GM21786 (cell line): ENCODE results near the gene ACBD4.

Source experiments
- ATAC-seq: cut with Tn5 transposase; IDR thresholded peaks from one replicate; pipeline ENCODE4 v1.9.1; 2021; ENCODE audit not compliant: unreplicated experiment

Gene ACBD4

DNA sequence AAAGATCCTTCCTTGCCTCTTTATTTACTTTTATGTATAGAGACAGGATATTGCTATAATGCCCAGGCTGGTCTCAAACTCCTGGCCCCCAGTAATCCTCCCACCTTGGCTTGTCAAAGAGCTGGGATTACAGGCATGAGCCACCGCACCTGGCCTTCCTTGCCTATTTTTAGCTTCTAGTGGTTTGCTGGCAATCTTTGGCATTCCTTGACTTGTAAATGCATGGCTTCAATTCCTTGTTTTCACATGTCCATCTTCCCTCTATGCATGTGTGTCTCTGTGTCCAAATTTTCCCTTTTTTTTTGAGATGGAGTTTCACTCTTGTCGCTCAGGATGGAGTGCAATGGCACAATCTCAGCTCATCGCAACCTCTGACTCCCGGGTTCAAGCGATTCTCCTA, 48.7 kb downstream of the ACBD4 start:
- ATAC-seq, result no peak

DNA sequence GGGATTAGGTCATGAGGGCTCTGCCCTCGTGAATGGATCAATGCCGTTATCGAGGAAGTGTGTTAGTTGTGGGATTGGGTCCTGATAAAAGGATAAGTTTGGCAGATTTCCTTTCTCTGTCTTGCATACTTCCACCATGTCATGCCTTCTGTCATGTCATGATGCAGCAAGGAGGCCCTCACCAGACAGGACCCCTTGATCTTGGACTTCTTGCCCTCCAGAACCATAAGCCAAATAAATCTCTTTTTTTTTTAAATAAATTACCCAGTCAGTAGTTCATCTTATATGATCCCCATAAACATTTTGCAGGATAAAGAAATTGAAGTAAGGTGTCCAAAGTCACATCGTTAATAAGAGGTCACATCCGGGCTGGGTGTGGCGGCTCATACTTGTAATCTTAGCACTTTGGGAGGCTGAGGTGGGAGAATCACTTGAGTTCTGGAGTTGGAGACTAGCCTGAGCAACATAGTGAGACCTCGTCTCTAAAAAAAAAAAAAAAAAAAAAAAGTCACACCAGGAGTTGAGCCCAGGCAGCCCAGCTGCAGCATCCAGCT, 51.4 kb downstream of the ACBD4 start:
- no peak for ATAC-seq

- no peak for ATAC-seq
Measured at GRCh38 chr17:45189009-45189408, 53.5 kb downstream of the ACBD4 start.

DNA sequence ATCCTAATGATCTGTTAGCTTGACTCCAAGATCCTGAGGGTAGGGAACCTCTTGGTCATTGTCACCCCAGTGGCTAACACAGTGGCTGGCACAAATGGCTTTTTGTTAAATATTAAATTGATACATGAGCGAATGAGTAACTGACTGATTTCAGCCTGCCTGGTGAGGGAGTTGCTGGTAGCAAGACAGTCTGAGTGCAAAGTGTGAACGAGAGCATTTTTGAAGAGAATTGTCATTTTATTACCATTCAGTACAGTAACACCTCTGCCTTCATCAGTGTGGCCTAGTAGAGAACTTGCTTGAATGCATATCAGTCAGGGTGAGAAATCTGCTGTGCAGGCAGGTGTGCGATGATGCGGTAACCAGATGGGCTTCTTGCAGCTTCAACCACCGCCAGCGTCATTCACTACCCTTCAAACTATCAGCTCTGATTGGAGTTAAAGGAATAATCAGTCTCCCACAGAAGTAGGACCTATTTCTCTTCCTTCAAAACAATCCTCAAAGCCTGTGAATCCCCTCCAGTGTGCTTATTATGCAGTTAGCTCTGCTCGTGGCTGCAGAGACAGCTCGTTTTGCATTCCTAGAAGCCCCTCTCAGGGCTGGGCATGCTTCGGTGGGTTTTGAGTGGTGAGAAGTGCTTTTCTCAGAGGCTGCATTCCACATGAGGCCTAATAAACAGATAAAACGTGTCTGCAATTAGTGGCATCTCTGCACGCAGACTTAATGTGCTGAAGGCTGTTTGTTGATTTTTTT, 55.2 kb downstream of the ACBD4 start:
- ATAC-seq, result no peak
